ENCODE data around the gene JAKMIP1.

JAKMIP1 gene

DNA sequence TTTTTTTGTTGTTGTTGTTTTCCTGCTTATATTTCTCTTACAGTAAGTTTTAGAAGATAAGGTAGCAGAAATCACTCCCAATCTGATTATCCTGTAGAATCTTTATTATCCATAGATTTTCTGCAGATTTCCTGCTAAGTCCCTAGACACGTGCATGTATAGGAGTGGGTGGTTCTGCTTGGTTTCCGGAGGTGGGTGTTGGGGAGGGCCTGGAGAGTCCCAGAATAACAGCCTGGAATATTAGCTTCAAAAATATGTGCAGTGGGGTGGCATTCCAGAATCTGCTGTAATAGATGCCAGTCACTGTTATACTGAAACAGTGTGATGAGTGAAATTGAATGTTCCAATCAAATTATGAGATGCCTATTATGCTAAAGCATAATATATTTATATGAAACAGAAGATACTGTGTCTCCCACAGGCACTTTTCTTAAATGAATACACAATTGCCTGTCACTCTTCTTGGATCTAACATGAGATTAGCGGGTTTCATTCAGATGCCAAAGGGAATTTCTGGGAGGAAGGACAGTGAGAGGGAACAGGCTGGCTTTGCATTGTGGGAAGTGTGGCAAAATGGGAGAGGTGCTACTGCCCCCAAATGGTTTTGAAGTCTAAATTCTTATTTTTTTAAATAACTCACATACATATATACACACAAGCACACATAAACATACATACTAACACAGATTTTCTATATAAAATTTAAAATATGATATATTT lies 219.8 kb downstream of the JAKMIP1 start:
- DNase-seq, result no peak

DNA sequence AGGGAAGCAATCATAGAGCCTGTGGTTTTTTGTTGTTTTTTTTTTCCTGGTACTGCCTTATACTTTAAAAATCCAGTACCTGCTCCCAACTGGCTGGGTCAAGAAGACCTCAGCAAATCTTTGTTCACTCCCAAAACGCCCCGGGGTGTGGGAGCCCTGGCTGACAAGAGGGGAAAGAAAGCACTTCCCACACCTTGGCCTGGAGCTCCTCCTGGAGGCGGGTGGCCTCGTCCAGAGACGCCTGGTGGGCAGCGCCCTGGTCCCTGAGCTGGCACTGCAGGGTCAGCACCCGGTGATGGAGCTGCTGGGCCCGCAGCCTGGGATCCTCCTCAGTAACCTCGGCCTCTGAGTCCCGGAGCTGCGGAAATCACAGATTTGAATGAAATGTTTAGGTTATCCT lies 220.4 kb downstream of the JAKMIP1 start:
- no peak for DNase-seq

DNA sequence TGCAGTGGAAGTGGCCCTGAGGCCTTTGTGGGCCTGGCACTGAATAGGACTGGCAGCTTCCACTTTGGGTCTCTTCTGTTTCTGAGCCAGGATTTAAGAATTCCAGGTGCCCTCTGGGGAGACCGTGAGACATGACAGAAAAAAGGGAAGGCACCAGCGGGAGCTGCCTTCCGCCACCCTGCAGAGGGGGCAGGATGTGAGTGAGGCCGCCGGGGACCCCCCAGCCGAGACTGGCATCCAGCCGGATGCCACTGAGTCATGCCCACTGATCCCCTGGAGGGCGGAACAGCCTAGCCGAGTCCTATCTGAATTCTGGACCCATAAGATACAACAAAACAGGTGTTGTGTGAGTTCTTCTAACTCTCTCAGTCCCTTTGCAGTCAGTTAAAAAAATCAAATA lies 223.4 kb downstream of the JAKMIP1 start:
- no peak for DNase-seq

DNA sequence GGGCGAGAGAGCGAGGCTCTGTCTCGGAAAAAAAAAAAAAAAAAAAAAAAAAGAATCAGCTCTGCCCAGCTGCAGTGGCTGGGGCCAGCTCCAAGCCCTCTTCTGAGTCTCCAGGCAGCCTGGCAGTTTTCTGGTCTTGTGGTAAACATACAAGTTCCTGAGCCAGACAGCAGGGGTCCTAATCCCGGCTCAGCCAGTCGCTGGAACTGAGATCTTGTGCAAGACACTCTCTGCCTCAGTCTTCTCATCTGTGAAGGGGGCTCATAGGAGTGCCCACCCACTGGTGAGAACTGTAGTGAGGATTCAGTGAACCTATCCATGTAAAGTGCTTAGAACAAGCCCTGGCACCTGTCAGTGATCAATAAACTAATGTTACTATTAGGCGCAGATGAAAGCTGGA lies 223.9 kb downstream of the JAKMIP1 start:
- DNase-seq, result no peak
